Thyroid gland (tissue), 4 donors: ENCODE data around the gene MAPK7. TPM values are rescaled to one million over a fixed set of nuclear protein-coding genes. Genes with fewer than 3 reads are reported as not detected.

ENCODE experiments used
- DNase-seq, 2 donors: peaks; one replicate each; pipeline ENCODE4 v3.0.0-alpha.2; 2019
- H3K27ac ChIP-seq, 3 donors: fragments of 200-600 bp; sonication (generic); 1 replicate in 2 of 3; 2 replicates in 1 of 3; pipeline ENCODE4 v1.5.1; 2016 to 2019; ENCODE audit warnings: mild to moderate bottlenecking in 1 of 3, moderate library complexity in 1 of 3
- H3K27me3 ChIP-seq: fragments of 200-600 bp; sonication (generic); one replicate; pipeline ENCODE4 v1.5.1; 2019
- H3K36me3 ChIP-seq, 2 donors: fragments of 200-600 bp; sonication (generic); one replicate each; pipeline ENCODE4 v1.5.1; 2016 to 2019
- H3K4me1 ChIP-seq, 2 donors: fragments of 200-600 bp; sonication (generic); one replicate each; pipeline ENCODE4 v1.5.1; 2017 to 2019
- H3K4me3 ChIP-seq, 3 donors: fragments of 200-600 bp; sonication (generic); replicated peaks in 1 of 3; 1 replicate in 2 of 3; 2 replicates in 1 of 3; pipeline ENCODE4 v1.5.1; 2016; ENCODE audit warnings: mild to moderate bottlenecking in 1 of 3
- H3K9me3 ChIP-seq: fragments of 200-600 bp; sonication (generic); one replicate; pipeline ENCODE4 v1.5.1; 2017
- POLR2A ChIP-seq, 2 donors: fragments of 450-650 bp; IDR thresholded peaks; one replicate each; pipeline ENCODE4 v1.6.1; 2017; ENCODE audit warnings: antibody characterized with exemption in 2 of 2, mild to moderate bottlenecking in 2 of 2, moderate library complexity in 1 of 2
- WGBS, 2 donors: methylation state at CpG; one replicate each; pipeline ENCODE4 v1.1.5; 2017; 5-methylcytosine and 5-hydroxymethylcytosine counted together
- intact Hi-C: fragments of 100-400 bp; cut with DNase I; formaldehyde crosslinking; loops from one replicate; pipeline ENCODE4 v1.15.1; 2023
- total RNA-seq, 4 donors: library from RNA; depleted of rRNA; stranded (reverse); fragments of >200 nt; gene quantifications; one replicate each; pipeline ENCODE4 v1.2.3, GENCODE V29; 2016
- TF ChIP-seq, protein P1 (sequence below), 6 experiments: fragments of 200-600 bp in 3 of 6; fragments of 450-650 bp in 3 of 6; sonication (generic) in 3 of 6; IDR thresholded peaks; one replicate each; pipeline ENCODE4 v1.5.1; 2016 to 2019; ENCODE audit warnings: antibody characterized with exemption in 6 of 6, mild to moderate bottlenecking in 2 of 6, inconsistent platforms in 1 of 6, moderate library complexity in 1 of 6

Gene MAPK7
- total RNA-seq, 4 donors from 2014 or later, result 22.4 to 46.5 (median 31.3) TPM

DNA sequence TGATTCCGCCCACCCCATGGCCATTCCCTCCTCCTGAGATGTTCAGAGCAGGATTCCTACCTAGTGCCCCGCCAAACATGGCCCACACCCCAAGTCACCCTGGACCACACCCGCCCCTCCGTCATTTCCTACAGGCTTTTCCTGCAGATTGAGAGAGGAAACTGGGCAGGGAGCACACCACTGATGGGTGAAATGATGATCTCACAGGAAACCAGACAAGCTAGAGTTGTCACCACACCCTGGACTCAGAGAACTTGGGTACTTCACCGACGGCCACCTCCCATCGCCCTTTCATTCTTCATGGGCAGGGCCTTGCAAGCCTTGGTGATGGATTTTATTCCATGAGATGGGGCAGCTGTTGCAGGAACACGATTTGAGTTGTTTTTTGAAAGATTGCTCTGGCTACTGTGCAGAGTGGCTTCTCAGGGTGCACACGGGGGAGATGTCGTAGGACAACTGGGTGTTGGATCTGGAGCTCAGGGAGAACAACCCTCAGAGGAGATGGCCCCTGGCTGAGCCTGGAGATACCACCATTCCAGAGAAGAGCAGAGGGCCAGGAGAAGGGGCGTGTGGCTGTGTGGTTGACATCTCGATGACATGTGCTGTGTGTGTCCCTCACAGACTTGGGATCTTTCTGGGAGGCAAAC is 8.3 kb upstream of the MAPK7 start:
- DNase-seq, result peak in 1 of 2 donors; percentile 30
- Histone ChIP-seq H3K27ac (peak overlapping the region in 1 of 3 donors; percentile 48), H3K9me3 (no peaks in the 10 kb centered on the region), H3K4me1 (peaks cover 0 to 3% of the 10 kb centered on the region in 2 donors), H3K27me3 (no peaks in the 10 kb centered on the region), H3K36me3 (no peaks in the 10 kb centered on the region), H3K4me3 (no peak overlapping the region)
- intact Hi-C loops, result loop anchor here (10.0 kb wide), 1 partner anchor 395 kb away; no protein-coding TSS in a partner anchor
- 83 to 85% methylated on average over 12 of the region's 12 CpGs for WGBS, 2 donors
- TF ChIP-seq, protein P1, sequence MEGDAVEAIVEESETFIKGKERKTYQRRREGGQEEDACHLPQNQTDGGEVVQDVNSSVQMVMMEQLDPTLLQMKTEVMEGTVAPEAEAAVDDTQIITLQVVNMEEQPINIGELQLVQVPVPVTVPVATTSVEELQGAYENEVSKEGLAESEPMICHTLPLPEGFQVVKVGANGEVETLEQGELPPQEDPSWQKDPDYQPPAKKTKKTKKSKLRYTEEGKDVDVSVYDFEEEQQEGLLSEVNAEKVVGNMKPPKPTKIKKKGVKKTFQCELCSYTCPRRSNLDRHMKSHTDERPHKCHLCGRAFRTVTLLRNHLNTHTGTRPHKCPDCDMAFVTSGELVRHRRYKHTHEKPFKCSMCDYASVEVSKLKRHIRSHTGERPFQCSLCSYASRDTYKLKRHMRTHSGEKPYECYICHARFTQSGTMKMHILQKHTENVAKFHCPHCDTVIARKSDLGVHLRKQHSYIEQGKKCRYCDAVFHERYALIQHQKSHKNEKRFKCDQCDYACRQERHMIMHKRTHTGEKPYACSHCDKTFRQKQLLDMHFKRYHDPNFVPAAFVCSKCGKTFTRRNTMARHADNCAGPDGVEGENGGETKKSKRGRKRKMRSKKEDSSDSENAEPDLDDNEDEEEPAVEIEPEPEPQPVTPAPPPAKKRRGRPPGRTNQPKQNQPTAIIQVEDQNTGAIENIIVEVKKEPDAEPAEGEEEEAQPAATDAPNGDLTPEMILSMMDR (IDR thresholded peaks at IDR 0.05), result no peak
- no peak for TF ChIP-seq POLR2A (IDR thresholded peaks at IDR 0.05)

DNA sequence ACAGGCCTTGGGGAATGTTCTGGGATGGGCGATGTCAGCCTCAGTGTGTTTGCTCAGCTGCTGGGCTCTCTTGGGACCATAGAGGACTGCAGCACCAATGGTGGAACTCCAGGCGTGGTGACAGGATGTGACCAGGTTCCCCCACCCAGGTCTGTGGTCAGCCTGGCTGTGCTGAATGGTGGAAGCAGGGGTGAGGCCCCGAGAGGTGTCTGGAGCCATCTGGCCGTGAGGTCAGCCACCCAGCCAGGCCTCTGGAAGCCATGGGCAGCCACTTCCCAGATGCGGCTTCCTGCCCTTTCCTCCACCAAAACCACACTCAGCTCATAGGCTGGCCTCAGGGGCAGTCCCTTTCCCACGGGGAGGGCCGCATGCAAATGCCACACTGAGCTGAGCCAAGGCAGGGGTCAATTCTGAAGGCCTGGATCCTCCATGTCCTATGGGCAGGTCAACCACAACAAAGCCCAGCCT is 7.8 kb upstream of the MAPK7 start:
- Histone ChIP-seq H3K27ac (no peak overlapping the region), H3K9me3 (no peaks in the 10 kb centered on the region), H3K27me3 (no peaks in the 10 kb centered on the region), H3K4me1 (peaks cover 0 to 3% of the 10 kb centered on the region in 2 donors), H3K4me3 (no peak overlapping the region), H3K36me3 (no peaks in the 10 kb centered on the region)
- 68% methylated on average over 5 of the region's 7 CpGs; no CpG with 5 or more reads in 1 of the 2 donors for whole genome bisulfite sequencing, 2 donors
- intact Hi-C loops, result no loop called here
- DNase-seq, result peak in 1 of 2 donors; percentile 34
- TF ChIP-seq POLR2A (IDR thresholded peaks at IDR 0.05), result no peak
- TF ChIP-seq, protein P1 (IDR thresholded peaks at IDR 0.05), result no peak

DNA sequence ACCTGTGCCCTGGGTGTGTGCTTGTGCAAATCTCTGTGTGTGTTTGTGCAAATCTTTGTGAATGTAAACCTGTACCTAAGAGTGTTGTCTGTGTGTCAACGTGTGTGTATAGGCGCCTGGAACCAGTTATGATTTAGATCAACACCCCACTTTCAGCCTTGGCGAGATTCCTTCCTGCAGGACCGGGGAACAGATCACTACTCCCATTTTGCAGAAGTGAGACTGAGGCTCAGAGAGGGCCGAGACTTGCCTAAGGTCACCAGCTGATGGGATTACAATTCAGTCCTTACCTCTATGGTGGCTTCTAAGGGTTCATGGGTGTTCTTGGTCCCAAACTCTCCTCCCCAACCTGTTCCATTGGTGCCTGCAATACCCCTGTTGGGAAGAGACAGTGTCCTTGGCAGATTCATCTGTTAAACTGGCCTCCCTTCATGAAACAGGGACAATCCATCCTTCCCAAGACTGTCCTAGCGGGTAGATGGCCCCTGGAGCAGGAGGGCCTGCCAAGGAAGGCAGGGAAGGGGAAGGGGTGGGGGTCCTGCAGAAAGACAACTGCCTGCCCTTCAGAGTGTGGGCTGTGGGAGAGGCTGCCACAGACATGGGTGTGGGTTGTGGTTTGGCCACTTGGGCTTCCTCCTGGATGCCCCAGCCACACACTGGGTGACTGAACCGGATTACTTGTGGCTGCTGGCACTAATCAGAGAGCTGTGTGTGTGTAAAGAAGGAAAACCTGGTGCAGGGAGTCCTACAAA is 6.9 kb upstream of the MAPK7 start:
- no peak overlapping the region for H3K27ac ChIP-seq
- no peaks in the 10 kb centered on the region for H3K36me3 ChIP-seq
- no peaks in the 10 kb centered on the region for H3K27me3 ChIP-seq
- no peak overlapping the region for H3K4me3 ChIP-seq
- intact Hi-C loops, result no loop called here
- no peak for DNase-seq
- no peak for TF ChIP-seq POLR2A (IDR thresholded peaks at IDR 0.05)
- TF ChIP-seq, protein P1 (IDR thresholded peaks at IDR 0.05), result no peak
- 89 to 94% methylated on average over 6 to 7 of the region's 7 CpGs for WGBS, 2 donors
- H3K4me1 ChIP-seq, result peaks cover 0 to 3% of the 10 kb centered on the region in 2 donors
- no peaks in the 10 kb centered on the region for H3K9me3 ChIP-seq

DNA sequence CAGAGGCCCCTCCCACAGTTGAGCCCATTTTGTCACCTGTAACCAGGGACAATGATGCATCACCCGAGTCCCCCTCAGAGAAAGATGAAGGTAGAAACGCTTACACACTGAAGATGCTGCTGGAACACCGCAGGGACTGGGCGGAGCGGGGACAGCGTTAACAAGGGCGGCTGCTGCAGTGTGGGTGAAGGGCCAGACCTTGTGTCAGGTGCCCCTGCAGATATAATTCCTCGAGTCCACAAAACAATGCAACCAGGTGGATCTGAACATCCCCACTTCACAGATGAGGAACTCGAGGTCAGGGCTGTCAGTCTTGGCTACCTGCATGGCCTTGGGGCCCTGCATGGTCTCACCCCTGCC is 6.3 kb upstream of the MAPK7 start:
- Histone ChIP-seq H3K9me3 (no peaks in the 10 kb centered on the region), H3K27me3 (no peaks in the 10 kb centered on the region), H3K4me3 (no peak overlapping the region), H3K27ac (no peak overlapping the region), H3K4me1 (peaks cover 0 to 3% of the 10 kb centered on the region in 2 donors), H3K36me3 (no peaks in the 10 kb centered on the region)
- intact Hi-C loops, result no loop called here
- whole genome bisulfite sequencing, 2 donors, result 83 to 89% methylated on average over 9 of the region's 9 CpGs
- DNase-seq, result no peak
- TF ChIP-seq, protein P1 (IDR thresholded peaks at IDR 0.05), result no peak
- TF ChIP-seq POLR2A (IDR thresholded peaks at IDR 0.05), result no peak

DNA sequence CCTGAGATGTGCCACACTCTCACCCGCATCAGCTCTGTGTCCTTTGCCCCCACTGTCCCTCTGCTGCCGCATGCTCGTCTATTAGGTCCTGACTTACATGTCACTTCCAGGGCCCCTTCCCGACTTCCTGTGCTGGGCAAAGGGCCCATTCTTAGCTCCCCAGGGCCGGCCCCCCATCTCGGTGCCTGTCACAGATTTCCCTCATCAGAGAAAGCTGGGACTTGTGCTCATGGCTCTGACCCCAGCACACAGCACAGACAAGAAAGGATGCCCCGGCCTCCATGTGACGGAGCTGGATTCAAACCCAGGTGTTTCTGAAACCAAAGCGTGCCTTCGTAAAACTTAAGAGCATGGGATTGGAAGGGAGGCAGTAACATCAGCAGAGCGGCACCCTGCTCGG is 5.9 kb upstream of the MAPK7 start:
- Histone ChIP-seq H3K36me3 (no peaks in the 10 kb centered on the region), H3K4me3 (no peak overlapping the region), H3K9me3 (no peaks in the 10 kb centered on the region), H3K27ac (no peak overlapping the region), H3K4me1 (peaks cover 0 to 3% of the 10 kb centered on the region in 2 donors), H3K27me3 (no peaks in the 10 kb centered on the region)
- DNase-seq, result no peak
- 88 to 89% methylated on average over 12 of the region's 12 CpGs for WGBS, 2 donors
- intact Hi-C loops, result no loop called here
- TF ChIP-seq, protein P1 (IDR thresholded peaks at IDR 0.05), result no peak
- TF ChIP-seq POLR2A (IDR thresholded peaks at IDR 0.05), result no peak
